PC-3 (cell line): Measurements from ENCODE around the gene PTPRF.

Experiments
- EZH2 ChIP-seq: fragments of 300-600 bp; sonication (generic); IDR thresholded peaks from one replicate; pipeline ENCODE4 v1.6.1; 2017; ENCODE audit warnings: antibody characterized with exemption, mild to moderate bottlenecking, low read length; ENCODE audit not compliant: unreplicated experiment
- EZH2phosphoT487 ChIP-seq: fragments of 300-600 bp; sonication (generic); IDR thresholded peaks from 2 replicates; pipeline ENCODE4 v1.6.1; 2018; ENCODE audit warnings: mild to moderate bottlenecking, antibody characterized with exemption, low read length, borderline replicate concordance
- TF ChIP-seq, protein P1 (sequence below): fragments of 300-600 bp; sonication (generic); conservative IDR thresholded peaks from 2 replicates; pipeline ENCODE4 v1.5.1; 2017; ENCODE audit warnings: antibody characterized with exemption, low read depth, mild to moderate bottlenecking, low read length

DNA sequence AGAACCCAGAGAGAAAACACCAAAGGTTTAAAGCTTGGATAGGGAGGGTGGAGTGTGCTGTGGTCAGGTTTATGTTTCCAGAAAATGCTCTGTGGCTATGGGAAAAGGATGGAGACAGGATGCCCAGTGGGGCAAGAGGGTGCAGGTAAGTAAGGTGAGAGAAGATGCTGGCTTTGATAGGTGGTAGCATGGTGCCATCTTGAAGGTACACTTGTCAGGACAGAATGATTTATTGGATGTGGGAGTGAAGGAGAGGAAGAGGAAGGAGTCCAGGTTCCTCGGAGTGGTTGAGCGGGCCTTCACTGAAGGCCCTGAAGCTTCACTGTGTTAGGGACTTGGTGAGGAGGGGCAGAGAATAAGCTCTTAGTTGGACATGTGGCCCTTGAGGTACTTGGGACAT lies 3.6 kb downstream of the PTPRF start:
- TF ChIP-seq, protein P1, sequence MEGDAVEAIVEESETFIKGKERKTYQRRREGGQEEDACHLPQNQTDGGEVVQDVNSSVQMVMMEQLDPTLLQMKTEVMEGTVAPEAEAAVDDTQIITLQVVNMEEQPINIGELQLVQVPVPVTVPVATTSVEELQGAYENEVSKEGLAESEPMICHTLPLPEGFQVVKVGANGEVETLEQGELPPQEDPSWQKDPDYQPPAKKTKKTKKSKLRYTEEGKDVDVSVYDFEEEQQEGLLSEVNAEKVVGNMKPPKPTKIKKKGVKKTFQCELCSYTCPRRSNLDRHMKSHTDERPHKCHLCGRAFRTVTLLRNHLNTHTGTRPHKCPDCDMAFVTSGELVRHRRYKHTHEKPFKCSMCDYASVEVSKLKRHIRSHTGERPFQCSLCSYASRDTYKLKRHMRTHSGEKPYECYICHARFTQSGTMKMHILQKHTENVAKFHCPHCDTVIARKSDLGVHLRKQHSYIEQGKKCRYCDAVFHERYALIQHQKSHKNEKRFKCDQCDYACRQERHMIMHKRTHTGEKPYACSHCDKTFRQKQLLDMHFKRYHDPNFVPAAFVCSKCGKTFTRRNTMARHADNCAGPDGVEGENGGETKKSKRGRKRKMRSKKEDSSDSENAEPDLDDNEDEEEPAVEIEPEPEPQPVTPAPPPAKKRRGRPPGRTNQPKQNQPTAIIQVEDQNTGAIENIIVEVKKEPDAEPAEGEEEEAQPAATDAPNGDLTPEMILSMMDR: no peak
- TF ChIP-seq EZH2phosphoT487: no peak
- no peak for TF ChIP-seq EZH2
